Measurements from ENCODE around the gene YIPF1.
"Not testable (repeated sequence)": the region's sequence is repeated elsewhere in the genome, so short reads cannot be mapped to it uniquely, and the experiment has no call there.

Gene YIPF1

GRCh38 chr1:53878492-53879105 is 11.0 kb downstream of the YIPF1 start:
- peak; percentile 70 for DNase-seq (ENCODE audit: low read depth)
- no peak overlapping the region for H3K4me3 ChIP-seq (ENCODE audit: low read length)
- peak; percentile 78 for TF ChIP-seq CTCF (conservative IDR thresholded peaks at IDR 0.05; ENCODE audit: low read length)

- DNase-seq (ENCODE audit: low read depth); H3K4me3 ChIP-seq (ENCODE audit: low read length): not testable (repeated sequence)
Measured at GRCh38 chr1:53875150-53875549, 14.4 kb downstream of the YIPF1 start.

GRCh38 chr1:53871773-53872484 is 17.7 kb downstream of the YIPF1 start:
- no peak for TF ChIP-seq CTCF (conservative IDR thresholded peaks at IDR 0.05; ENCODE audit: low read length)
- H3K4me3 ChIP-seq (ENCODE audit: low read length): no peak overlapping the region
- no peak for DNase-seq (ENCODE audit: low read depth)

GRCh38 chr1:53871221-53871620 is 18.4 kb downstream of the YIPF1 start:
- TF ChIP-seq CTCF (conservative IDR thresholded peaks at IDR 0.05; ENCODE audit: low read length): no peak
- DNase-seq (ENCODE audit: low read depth): no peak
- no peak overlapping the region for H3K4me3 ChIP-seq (ENCODE audit: low read length)

- no peak for DNase-seq (ENCODE audit: low read depth)
- TF ChIP-seq CTCF (conservative IDR thresholded peaks at IDR 0.05; ENCODE audit: low read length): no peak
- no peak overlapping the region for H3K4me3 ChIP-seq (ENCODE audit: low read length)
Measured at GRCh38 chr1:53869454-53870117, 20.0 kb downstream of the YIPF1 start.

- no peak overlapping the region for H3K4me3 ChIP-seq (ENCODE audit: low read length)
- no peak for DNase-seq (ENCODE audit: low read depth)
- TF ChIP-seq CTCF (conservative IDR thresholded peaks at IDR 0.05; ENCODE audit: low read length): no peak
Measured at GRCh38 chr1:53868565-53868964, 21.0 kb downstream of the YIPF1 start.

- TF ChIP-seq CTCF (conservative IDR thresholded peaks at IDR 0.05; ENCODE audit: low read length): no peak
- DNase-seq (ENCODE audit: low read depth): no peak
- H3K4me3 ChIP-seq (ENCODE audit: low read length): no peak overlapping the region
Measured at GRCh38 chr1:53862507-53862906, 27.1 kb downstream of the YIPF1 start.
